B cell (primary cell): Measurements from ENCODE around the gene AQP12B. TPM values are rescaled to one million over a fixed set of nuclear protein-coding genes. Genes with fewer than 3 reads are reported as not detected.

Experiments used
- ATAC-seq: fragments of 200-7000 bp; cut with Tn5 transposase; one replicate; pipeline ENCODE4 v1.10.0; 2021; ENCODE audit warnings: low read depth, mild to moderate bottlenecking, moderate number of reproducible peaks, moderate library complexity
- CTCF ChIA-PET: fragments of 350-600 bp; sonication (Branson Sonifier 250); formaldehyde crosslinking; loops from one replicate; lab custom pipeline; 2021; ENCODE audit warnings: antibody characterized with exemption, inconsistent platforms; lab: Charles Lee
- POLR2A ChIA-PET: fragments of 350-600 bp; sonication (Branson Sonifier 250); formaldehyde crosslinking; loops from one replicate; lab custom pipeline; 2021; ENCODE audit warnings: antibody characterized with exemption; lab: Charles Lee
- DNase-seq: peaks from one replicate; pipeline ENCODE4 v3.0.0; 2013
- H2AFZ ChIP-seq: 2 replicates; pipeline ENCODE4 v1.6.1; 2012; ENCODE audit warnings: mild to moderate bottlenecking, low read depth, low read length; ENCODE audit not compliant: insufficient read depth, poor library complexity, severe bottlenecking
- H3K27ac ChIP-seq, 2 donors: 1 replicate in 1 of 2; 2 replicates in 1 of 2; pipeline ENCODE4 v1.5.1; 2012 to 2013; ENCODE audit warnings: low read length in 2 of 2, mild to moderate bottlenecking in 2 of 2, moderate library complexity in 1 of 2
- H3K27me3 ChIP-seq, 4 experiments: fragments of 200-600 bp in 1 of 4; sonication (generic) in 1 of 4; replicated peaks in 1 of 4; 1 replicate in 2 of 4; 2 replicates in 2 of 4; pipeline versions ENCODE4 v1.6.1 to v1.7.0; 2013 to 2016; ENCODE audit warnings: low read length in 3 of 4, mild to moderate bottlenecking in 2 of 4, mixed read lengths in 1 of 4, moderate library complexity in 1 of 4; ENCODE audit not compliant: insufficient read depth in 4 of 4, control insufficient read depth in 3 of 4; ENCODE audit errors: control extremely low read depth in 1 of 4
- H3K36me3 ChIP-seq, 2 experiments: replicated peaks in 1 of 2; 1 replicate in 1 of 2; 2 replicates in 1 of 2; pipeline versions ENCODE4 v1.6.1 to v1.7.1; 2013; ENCODE audit warnings: low read length in 1 of 2; ENCODE audit not compliant: insufficient read depth in 2 of 2, control insufficient read depth in 1 of 2; ENCODE audit errors: control extremely low read depth in 1 of 2, extremely low read depth in 1 of 2
- H3K4me1 ChIP-seq, 2 donors: fragments of 200-600 bp in 1 of 2; sonication (generic) in 1 of 2; 1 replicate in 1 of 2; 2 replicates in 1 of 2; pipeline versions ENCODE4 v1.5.1 to v1.6.1; 2013 to 2017; ENCODE audit warnings: low read length in 2 of 2; ENCODE audit not compliant: control insufficient read depth in 2 of 2, insufficient read depth in 2 of 2
- H3K4me2 ChIP-seq: replicated peaks from 2 replicates; pipeline ENCODE3; 2012; ENCODE audit warnings: mild to moderate bottlenecking, low read depth, low read length; ENCODE audit not compliant: poor library complexity, severe bottlenecking
- H3K4me3 ChIP-seq, 5 experiments: fragments of 200-600 bp in 1 of 5; sonication (generic) in 1 of 5; 1 replicate in 3 of 5; 2 replicates in 2 of 5; pipeline versions ENCODE4 v1.5.1 to v1.7.0; 2011 to 2016; ENCODE audit warnings: low read length in 4 of 5, mild to moderate bottlenecking in 4 of 5, low read depth in 2 of 5, control low read depth in 1 of 5, moderate library complexity in 1 of 5; ENCODE audit not compliant: insufficient read depth in 1 of 5; ENCODE audit errors: control extremely low read depth in 1 of 5, extremely low read depth in 1 of 5
- H3K79me2 ChIP-seq: fragments of 200-600 bp; sonication (generic); one replicate; pipeline ENCODE4 v1.6.0; 2016; ENCODE audit warnings: low read length; ENCODE audit not compliant: control insufficient read depth, insufficient read depth
- H3K9ac ChIP-seq: fragments of 200-600 bp; sonication (generic); 2 replicates; pipeline ENCODE4 v1.6.1; 2017; ENCODE audit warnings: mild to moderate bottlenecking, low read length, moderate library complexity
- H3K9me3 ChIP-seq, 3 donors: one replicate each; pipeline versions ENCODE4 v1.6.1 to v1.7.1; 2013; ENCODE audit warnings: low read length in 2 of 3; ENCODE audit not compliant: control insufficient read depth in 2 of 3, insufficient read depth in 1 of 3; ENCODE audit errors: control extremely low read depth in 1 of 3
- H4K20me1 ChIP-seq: 2 replicates; pipeline ENCODE4 v1.6.0; 2012; ENCODE audit warnings: mild to moderate bottlenecking, low read length; ENCODE audit not compliant: insufficient read depth, control insufficient read depth, poor library complexity, severe bottlenecking
- H3K27ac Mint-ChIP-seq: one replicate; pipeline ENCODE4 v1.8.0; 2021; ENCODE audit warnings: mixed read lengths
- H3K27me3 Mint-ChIP-seq: one replicate; pipeline ENCODE4 v1.8.0; 2021; ENCODE audit warnings: mixed read lengths
- H3K4me1 Mint-ChIP-seq: one replicate; pipeline ENCODE4 v1.8.0; 2021; ENCODE audit warnings: mixed read lengths
- H3K4me3 Mint-ChIP-seq: one replicate; pipeline ENCODE4 v1.8.0; 2021; ENCODE audit warnings: mixed read lengths
- H3K9me3 Mint-ChIP-seq: one replicate; pipeline ENCODE4 v1.8.0; 2022; ENCODE audit warnings: mixed read lengths; ENCODE audit not compliant: insufficient read depth
- EZH2 ChIP-seq: IDR thresholded peaks from 2 replicates; pipeline ENCODE4 v1.6.1; 2012; ENCODE audit warnings: borderline replicate concordance, low read depth, mild to moderate bottlenecking, moderate library complexity, low read length; ENCODE audit not compliant: insufficient read depth, poor library complexity, severe bottlenecking
- WGBS: methylation state at CpG from one replicate; pipeline ENCODE4 v1.1.5; 2013; ENCODE audit warnings: missing lambda C conversion rate; ENCODE audit not compliant: insufficient coverage; 5-methylcytosine and 5-hydroxymethylcytosine counted together
- intact Hi-C: fragments of 100-400 bp; cut with micrococcal nuclease; formaldehyde crosslinking; loops from one replicate; pipeline ENCODE4 v1.10.0; 2022
- polyA plus RNA-seq: library from polyadenylated mRNA; depleted of rRNA; stranded (reverse); fragments of >200 nt; gene quantifications from 2 replicates; pipeline ENCODE4 v1.2.3, GENCODE V29; 2012
- total RNA-seq, 2 donors: library from RNA; stranded (reverse); fragments of 120-200 nt in 1 of 2; gene quantifications; 1 replicate in 1 of 2; 2 replicates in 1 of 2; pipeline versions ENCODE4 v1.2.3 to v1.2.4, GENCODE V29; 2013 to 2022
- TF ChIP-seq, protein P1 (sequence below): fragments of 200-600 bp; IDR thresholded peaks from one replicate; pipeline ENCODE4 v1.8.0; 2022; ENCODE audit warnings: antibody characterized with exemption, mild to moderate bottlenecking

Gene AQP12B
- total and polyA plus RNA-seq, 2 donors (not counting 1 experiment from before 2014, with no cell fraction given): not detected

GRCh38 chr2:240643093-240643810, 39.4 kb downstream of the AQP12B start:
- Mint-ChIP-seq H3K4me1 (no peaks in the 10 kb centered on the region), H3K4me3 (no peak overlapping the region), H3K27me3 (peaks cover 9% of the 10 kb centered on the region), H3K27ac (no peak overlapping the region), H3K9me3 (no peaks in the 10 kb centered on the region)
- no peaks in the 10 kb centered on the region for H3K79me2 ChIP-seq
- intact Hi-C loops: no loop called here
- ChIA-PET POLR2A (no interaction called here), CTCF (no interaction called here)
- no peak overlapping the region for H3K4me2 ChIP-seq
- ATAC-seq (no peak), DNase-seq (no peak)
- H3K9ac ChIP-seq: no peak overlapping the region
- H2AFZ ChIP-seq: no peak overlapping the region
- no peak overlapping the region for H3K4me3 ChIP-seq
- peaks cover 0 to 16% (median under 1%) of the 10 kb centered on the region in 4 experiments for H3K27me3 ChIP-seq
- H4K20me1 ChIP-seq: no peaks in the 10 kb centered on the region
- TF ChIP-seq, protein P1, sequence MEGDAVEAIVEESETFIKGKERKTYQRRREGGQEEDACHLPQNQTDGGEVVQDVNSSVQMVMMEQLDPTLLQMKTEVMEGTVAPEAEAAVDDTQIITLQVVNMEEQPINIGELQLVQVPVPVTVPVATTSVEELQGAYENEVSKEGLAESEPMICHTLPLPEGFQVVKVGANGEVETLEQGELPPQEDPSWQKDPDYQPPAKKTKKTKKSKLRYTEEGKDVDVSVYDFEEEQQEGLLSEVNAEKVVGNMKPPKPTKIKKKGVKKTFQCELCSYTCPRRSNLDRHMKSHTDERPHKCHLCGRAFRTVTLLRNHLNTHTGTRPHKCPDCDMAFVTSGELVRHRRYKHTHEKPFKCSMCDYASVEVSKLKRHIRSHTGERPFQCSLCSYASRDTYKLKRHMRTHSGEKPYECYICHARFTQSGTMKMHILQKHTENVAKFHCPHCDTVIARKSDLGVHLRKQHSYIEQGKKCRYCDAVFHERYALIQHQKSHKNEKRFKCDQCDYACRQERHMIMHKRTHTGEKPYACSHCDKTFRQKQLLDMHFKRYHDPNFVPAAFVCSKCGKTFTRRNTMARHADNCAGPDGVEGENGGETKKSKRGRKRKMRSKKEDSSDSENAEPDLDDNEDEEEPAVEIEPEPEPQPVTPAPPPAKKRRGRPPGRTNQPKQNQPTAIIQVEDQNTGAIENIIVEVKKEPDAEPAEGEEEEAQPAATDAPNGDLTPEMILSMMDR: no peak
- TF ChIP-seq EZH2: no peak
- peaks cover 0 to 17% (median 0%) of the 10 kb centered on the region in 3 donors for H3K9me3 ChIP-seq
- H3K27ac ChIP-seq: no peak overlapping the region
- H3K36me3 ChIP-seq: no peaks in the 10 kb centered on the region
- WGBS: 88% methylated on average over 13 of the region's 13 CpGs
- no peaks in the 10 kb centered on the region for H3K4me1 ChIP-seq

- Histone ChIP-seq H3K79me2 (no peaks in the 10 kb centered on the region), H3K4me1 (no peaks in the 10 kb centered on the region), H3K9me3 (peaks cover 0 to 15% (median 0%) of the 10 kb centered on the region in 3 donors), H3K9ac (no peak overlapping the region), H3K36me3 (no peaks in the 10 kb centered on the region), H3K4me3 (no peak overlapping the region), H3K27me3 (peaks cover 0 to 13% (median 0%) of the 10 kb centered on the region in 4 experiments), H4K20me1 (no peaks in the 10 kb centered on the region), H3K4me2 (no peak overlapping the region), H3K27ac (no peak overlapping the region), H2AFZ (no peak overlapping the region)
- TF ChIP-seq, protein P1: no peak
- Mint-ChIP-seq H3K27me3 (peaks cover 9% of the 10 kb centered on the region), H3K9me3 (no peaks in the 10 kb centered on the region), H3K27ac (no peak overlapping the region), H3K4me1 (no peaks in the 10 kb centered on the region), H3K4me3 (no peak overlapping the region)
- ATAC-seq (no peak), DNase-seq (no peak)
- CTCF ChIA-PET: no interaction called here
- POLR2A ChIA-PET: no interaction called here
- intact Hi-C loops: no loop called here
- 90% methylated on average over 11 of the region's 11 CpGs for WGBS
Observed at GRCh38 chr2:240642806-240643092, 39.9 kb downstream of the AQP12B start.
